ENCODE results near the gene LRRC10.
A peak's percentile ranks its signal among the peaks of the same experiment; 100 is the strongest.

Gene LRRC10

GRCh38 chr12:69569236-69569635, 41.5 kb downstream of the LRRC10 start:
- no peaks in the 10 kb centered on the region for H3K27me3 ChIP-seq (ENCODE audit: insufficient read depth, low read depth, severe bottlenecking)
- DNase-seq: no peak
- peaks cover 47% of the 10 kb centered on the region for H3K36me3 ChIP-seq
- H3K9me3 ChIP-seq (ENCODE audit: severe bottlenecking): no peaks in the 10 kb centered on the region
- no peak for TF ChIP-seq CTCF (IDR thresholded peaks at IDR 0.05; ENCODE audit: low read depth, low read length)
- H3K27ac ChIP-seq: no peak overlapping the region
- no peak overlapping the region for H3K4me3 ChIP-seq (ENCODE audit: low read depth, low read length)

GRCh38 chr12:69566603-69567002, 44.1 kb downstream of the LRRC10 start:
- Histone ChIP-seq H3K27me3 (ENCODE audit: insufficient read depth, low read depth, severe bottlenecking) (no peaks in the 10 kb centered on the region), H3K9me3 (ENCODE audit: severe bottlenecking) (no peaks in the 10 kb centered on the region), H3K36me3 (peaks cover 32% of the 10 kb centered on the region), H3K27ac (no peak overlapping the region), H3K4me3 (ENCODE audit: low read depth, low read length) (no peak overlapping the region)
- peak; percentile 8; the same call in 1 of the 2 replicates for TF ChIP-seq CTCF (IDR thresholded peaks at IDR 0.05; ENCODE audit: low read depth, low read length)
- no peak for DNase-seq

- no peak for TF ChIP-seq CTCF (IDR thresholded peaks at IDR 0.05; ENCODE audit: low read depth, low read length)
- Histone ChIP-seq H3K27ac (no peak overlapping the region), H3K9me3 (ENCODE audit: severe bottlenecking) (no peaks in the 10 kb centered on the region), H3K27me3 (ENCODE audit: insufficient read depth, low read depth, severe bottlenecking) (no peaks in the 10 kb centered on the region), H3K36me3 (peaks cover 13% of the 10 kb centered on the region), H3K4me3 (ENCODE audit: low read depth, low read length) (no peak overlapping the region)
- no peak for DNase-seq
These were observed 47.4 kb downstream of the LRRC10 start for GRCh38 chr12:69563166-69563762.
